ENCODE measurements around the gene ZNF66.
"Not testable (repeated sequence)": the region's sequence is repeated elsewhere in the genome, so short reads cannot be mapped to it uniquely, and the experiment has no call there.

Gene ZNF66

DNA sequence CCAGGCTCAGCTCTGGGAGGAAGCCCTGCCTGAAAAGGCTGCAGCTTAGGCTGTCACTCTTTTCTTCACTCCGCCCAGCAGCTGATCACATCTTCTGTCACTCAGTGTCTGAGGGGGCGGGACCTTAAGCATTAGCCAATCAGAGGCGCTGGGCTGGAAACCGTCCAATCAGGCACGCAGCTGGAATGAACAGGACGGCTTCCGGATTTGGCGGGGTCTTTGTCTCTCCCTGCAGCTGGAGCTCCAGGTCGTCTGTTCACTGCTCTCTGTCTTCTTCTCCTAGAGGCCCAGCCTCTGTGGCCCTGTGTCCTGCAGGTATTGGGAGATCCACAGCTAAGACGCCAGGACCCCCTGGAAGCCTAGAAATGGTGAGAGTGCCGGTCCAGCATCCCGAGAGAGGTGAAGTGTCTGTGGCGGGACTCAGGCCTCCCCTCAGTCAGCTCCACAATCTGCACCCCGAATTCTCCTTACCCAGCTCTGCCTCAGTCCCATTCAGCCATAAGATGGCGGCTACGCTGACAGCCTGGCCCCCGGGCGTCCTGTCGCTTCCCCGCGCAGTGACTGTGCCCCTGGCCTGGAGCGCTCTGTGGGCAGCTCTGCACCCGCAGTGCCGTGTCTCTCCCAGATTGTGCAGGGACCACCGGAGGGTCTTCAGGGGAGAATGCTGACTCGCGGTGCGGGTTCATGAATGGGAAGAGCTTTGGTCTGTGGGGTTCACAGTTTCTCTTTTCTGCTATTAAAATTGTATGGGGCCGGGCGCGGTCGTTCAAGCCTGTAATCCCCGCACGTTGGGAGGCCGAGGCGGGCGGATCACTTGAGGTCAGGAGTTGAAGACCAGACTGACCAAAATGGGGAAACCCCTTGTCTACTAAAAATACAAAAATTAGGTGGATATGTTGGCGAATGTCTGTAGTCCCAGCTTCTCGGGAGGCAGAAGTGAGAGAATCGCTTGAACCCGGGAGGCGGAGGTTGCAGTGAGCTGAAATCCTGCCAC, at the start of gene ZNF66:
Gene ZNF66, plus strand, starts transcription at position 222 of the 994 bp plus-strand sequence. Its CDS starts 144 bp downstream, at position 366.
- peak; percentile 93 for DNase-seq (ENCODE audit: low spot score)

DNA sequence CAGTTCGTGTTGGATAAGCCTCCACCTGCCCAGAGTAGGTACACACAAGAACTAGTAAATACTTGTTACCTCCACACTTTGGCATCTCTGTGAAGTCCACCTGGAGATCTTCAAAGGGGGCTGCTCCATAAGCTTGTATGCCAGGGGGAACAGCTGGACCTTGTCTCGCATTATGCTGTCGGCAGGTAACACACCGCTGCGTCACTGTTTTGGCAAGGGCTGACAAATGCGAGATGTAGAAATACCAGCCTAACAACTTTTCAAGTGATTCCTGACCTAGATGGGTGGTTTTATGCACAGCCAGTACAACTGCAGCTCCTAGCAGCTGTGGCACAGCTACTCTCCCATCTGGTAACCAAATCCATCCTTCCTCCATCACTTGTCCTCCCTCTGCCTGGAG, 25.9 kb upstream of the ZNF66 start:
- not testable (repeated sequence) for DNase-seq (ENCODE audit: low spot score)

GRCh38 chr19:20752291-20752690, 23.8 kb upstream of the ZNF66 start:
- not testable (repeated sequence) for DNase-seq (ENCODE audit: low spot score)

- not testable (repeated sequence) for DNase-seq (ENCODE audit: low spot score)
Measured at GRCh38 chr19:20769225-20769736, 6.8 kb upstream of the ZNF66 start.

DNA sequence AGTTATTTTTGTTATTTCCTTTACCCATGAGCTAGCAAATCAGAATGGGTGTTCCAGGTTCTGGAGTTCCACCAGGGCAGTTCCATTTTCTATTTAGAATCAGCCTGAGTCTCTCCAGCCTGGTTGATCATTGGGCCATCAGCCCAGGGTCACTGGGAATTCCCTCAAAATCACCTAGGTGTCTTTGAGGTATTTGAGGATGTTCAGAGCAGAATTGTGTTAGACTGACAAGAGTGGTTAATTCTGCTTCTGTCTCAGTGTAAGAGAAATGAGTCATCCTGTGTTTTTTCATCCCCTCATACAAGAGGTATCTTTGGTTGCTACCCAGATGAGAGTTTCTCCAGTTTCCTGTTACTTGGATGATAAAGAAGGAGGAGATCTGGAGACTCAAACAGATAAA, 11.7 kb downstream of the ZNF66 start:
- no peak for DNase-seq (ENCODE audit: low spot score)

- DNase-seq (ENCODE audit: low spot score) = no peak
Measured at GRCh38 chr19:20791806-20792205, 15.7 kb downstream of the ZNF66 start.

DNA sequence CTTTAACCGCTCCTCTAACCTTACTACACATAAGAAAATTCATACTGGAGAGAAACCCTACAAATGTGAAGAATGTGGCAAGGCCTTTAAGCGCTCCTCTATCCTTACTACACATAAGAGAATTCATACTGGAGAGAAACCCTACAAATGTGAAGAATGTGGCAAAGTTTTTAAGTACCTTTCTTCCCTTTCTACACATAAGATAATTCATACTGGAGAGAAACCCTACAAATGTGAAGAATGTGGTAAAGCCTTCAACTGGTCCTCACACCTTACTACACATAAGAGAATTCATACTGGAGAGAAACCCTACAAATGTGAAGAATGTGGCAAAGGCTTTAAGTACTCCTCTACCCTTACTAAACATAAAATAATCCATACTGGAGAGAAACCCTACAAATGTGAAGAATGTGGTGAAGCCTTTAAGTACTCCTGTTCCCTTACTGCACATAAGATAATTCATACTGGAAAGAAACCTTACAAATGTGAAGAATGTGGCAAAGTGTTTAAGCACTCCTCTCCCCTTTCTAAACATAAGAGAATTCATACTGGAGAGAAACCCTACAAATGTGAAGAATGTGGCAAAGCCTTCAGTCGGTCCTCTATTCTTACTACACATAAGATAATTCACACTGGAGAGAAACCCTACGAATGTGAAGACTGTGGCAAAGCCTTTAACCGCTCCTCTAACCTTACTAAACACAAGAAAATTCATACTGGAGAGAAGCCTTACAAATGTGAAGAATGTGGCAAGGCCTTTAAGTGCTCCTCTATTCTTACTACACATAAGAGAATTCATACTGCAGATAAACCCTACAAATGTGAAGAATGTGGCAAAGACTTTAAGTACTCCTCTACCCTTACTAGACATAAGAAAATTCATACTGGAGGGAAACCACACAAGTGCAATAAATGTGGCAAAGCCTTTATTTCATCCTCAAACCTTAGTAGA, 30.5 kb downstream of the ZNF66 start:
- DNase-seq (ENCODE audit: low spot score) = not testable (repeated sequence)

GRCh38 chr19:20840371-20840770, 64.3 kb downstream of the ZNF66 start:
- DNase-seq (ENCODE audit: low spot score) = peak; percentile 89
